SK-N-SH (cell line): ENCODE data around the gene SDK1. TPM values are rescaled to one million over a fixed set of nuclear protein-coding genes. Genes with fewer than 3 reads are reported as not detected.
A peak's percentile ranks its signal among the peaks of the same experiment; 100 is the strongest.

Experiments
- CTCF ChIA-PET: fragments of 300-600, 350-600 bp; formaldehyde crosslinking; extraction: SDS; loops from one replicate; lab custom pipeline; 2021; lab: Yijun Ruan, JAX
- POLR2A ChIA-PET: fragments of 350-600 bp; sonication (Branson Sonifier 250); formaldehyde crosslinking; extraction: SDS; loops from one replicate; lab custom pipeline; 2020; ENCODE audit warnings: antibody characterized with exemption, inconsistent platforms; lab: Yijun Ruan, JAX
- DNase-seq: peaks from one replicate; pipeline ENCODE4 v3.0.0; 2012
- H2AFZ ChIP-seq: fragments of 200-600 bp; sonication (generic); 2 replicates; pipeline ENCODE4 v1.8.1; 2016; ENCODE audit warnings: antibody characterized with exemption, mild to moderate bottlenecking, low read depth
- H3F3A ChIP-seq: fragments of 200-600 bp; sonication (generic); replicated peaks from 2 replicates; pipeline ENCODE3; 2016; ENCODE audit warnings: antibody characterized with exemption, mild to moderate bottlenecking; ENCODE audit not compliant: insufficient read depth
- H3K27ac ChIP-seq, 2 experiments: fragments of 200-500 bp in 1 of 2; fragments of 200-600 bp in 1 of 2; sonication (Bioruptor generic) in 1 of 2; sonication (generic), shearing (Covaris generic) in 1 of 2; 2 replicates each; pipeline versions ENCODE4 v1.5.1 to v1.6.1; 2014 to 2016; ENCODE audit warnings: low read depth in 2 of 2, inconsistent platforms in 1 of 2, low read length in 1 of 2, mild to moderate bottlenecking in 1 of 2, mixed read lengths in 1 of 2
- H3K27me3 ChIP-seq: fragments of 200-600 bp; sonication (generic), shearing (Covaris generic); 2 replicates; pipeline ENCODE4 v1.6.1; 2016; ENCODE audit warnings: mixed run types; ENCODE audit not compliant: insufficient read depth
- H3K36me3 ChIP-seq, 2 experiments: fragments of 200-500 bp in 1 of 2; fragments of 200-600 bp in 1 of 2; sonication (Bioruptor generic) in 1 of 2; sonication (generic) in 1 of 2; replicated peaks in 1 of 2; 2 replicates each; pipeline versions ENCODE3 to v1.5.1; 2014 to 2016; ENCODE audit warnings: low read length in 1 of 2, mild to moderate bottlenecking in 1 of 2; ENCODE audit not compliant: insufficient read depth in 2 of 2, control insufficient read depth in 1 of 2
- H3K4me1 ChIP-seq, 2 experiments: fragments of 200-500 bp in 1 of 2; fragments of 200-600 bp in 1 of 2; sonication (Bioruptor generic) in 1 of 2; sonication (generic), shearing (Covaris generic) in 1 of 2; 2 replicates each; pipeline versions ENCODE4 v1.5.1 to v1.6.1; 2014 to 2016; ENCODE audit warnings: low read depth in 1 of 2, low read length in 1 of 2, mixed run types in 1 of 2; ENCODE audit not compliant: insufficient read depth in 2 of 2, control insufficient read depth in 1 of 2
- H3K4me2 ChIP-seq: fragments of 200-600 bp; sonication (generic), shearing (Covaris generic); 2 replicates; pipeline ENCODE4 v1.6.1; 2017; ENCODE audit warnings: mixed run types
- H3K4me3 ChIP-seq, 2 experiments: fragments of 200-500 bp in 1 of 2; fragments of 200-600 bp in 1 of 2; sonication (Bioruptor generic) in 1 of 2; sonication (generic), shearing (Covaris generic) in 1 of 2; 2 replicates each; pipeline versions ENCODE4 v1.5.1 to v1.8.1; 2014 to 2016; ENCODE audit warnings: low read depth in 2 of 2, inconsistent platforms in 1 of 2, low read length in 1 of 2, mild to moderate bottlenecking in 1 of 2, mixed read lengths in 1 of 2, moderate library complexity in 1 of 2
- H3K79me2 ChIP-seq: fragments of 200-600 bp; sonication (generic); 2 replicates; pipeline ENCODE4 v1.8.1; 2017; ENCODE audit warnings: mild to moderate bottlenecking; ENCODE audit not compliant: insufficient read depth
- H3K9ac ChIP-seq: fragments of 200-600 bp; sonication (generic); 2 replicates; pipeline ENCODE4 v1.6.1; 2017; ENCODE audit warnings: mixed run types
- H3K9me2 ChIP-seq: fragments of 200-600 bp; sonication (generic); 2 replicates; pipeline ENCODE4 v1.6.1; 2017; ENCODE audit warnings: mixed run types
- H3K9me3 ChIP-seq: fragments of 200-600 bp; sonication (generic); 2 replicates; pipeline ENCODE4 v1.6.1; 2017; ENCODE audit warnings: mixed run types, mild to moderate bottlenecking, moderate library complexity
- H4K20me1 ChIP-seq: fragments of 200-600 bp; sonication (generic); 2 replicates; pipeline ENCODE4 v1.6.1; 2017; ENCODE audit warnings: mild to moderate bottlenecking, mixed run types; ENCODE audit not compliant: insufficient read depth
- CHD2 ChIP-seq: fragments of 150-350 bp; IDR thresholded peaks from 2 replicates; pipeline ENCODE4 v1.6.1; 2018; ENCODE audit warnings: low read length; ENCODE audit not compliant: partially characterized antibody
- ELF1 ChIP-seq: IDR thresholded peaks from 2 replicates; pipeline ENCODE4 v1.4.0; 2012
- EP300 ChIP-seq, 2 experiments: IDR thresholded peaks; 2 replicates each; pipeline versions ENCODE4 v1.4.0 to v1.6.1; 2012; ENCODE audit warnings: borderline replicate concordance in 1 of 2, low read depth in 1 of 2, low read length in 1 of 2
- EZH2phosphoT487 ChIP-seq: fragments of 200-600 bp; sonication (generic); IDR thresholded peaks from 2 replicates; pipeline ENCODE4 v1.6.1; 2017; ENCODE audit warnings: low read depth, mixed run types, mild to moderate bottlenecking, antibody characterized with exemption, moderate library complexity, borderline replicate concordance
- FOXJ3 ChIP-seq: sonication (generic); formaldehyde crosslinking; IDR thresholded peaks from 2 replicates; pipeline ENCODE4 v1.5.1; 2020; ENCODE audit warnings: mild to moderate bottlenecking, missing genetic modification reagents
- FOXM1 ChIP-seq: IDR thresholded peaks from 2 replicates; pipeline ENCODE4 v1.4.0; 2012; ENCODE audit warnings: low read depth, mild to moderate bottlenecking
- GATA2 ChIP-seq: sonication (generic); formaldehyde crosslinking; IDR thresholded peaks from 2 replicates; pipeline ENCODE4 v1.5.0; 2020; ENCODE audit warnings: mild to moderate bottlenecking, missing genetic modification reagents
- MEF2A ChIP-seq: IDR thresholded peaks from 2 replicates; pipeline ENCODE4 v1.4.0; 2012; ENCODE audit warnings: low read depth, borderline replicate concordance
- MXI1 ChIP-seq: IDR thresholded peaks from 2 replicates; pipeline ENCODE4 v1.6.1; 2012; ENCODE audit warnings: mild to moderate bottlenecking, low read depth, low read length, improper control_type of control experiment
- NFIC ChIP-seq: IDR thresholded peaks from 2 replicates; pipeline ENCODE4 v1.4.0; 2012; ENCODE audit warnings: borderline replicate concordance
- RAD21 ChIP-seq: IDR thresholded peaks from 2 replicates; pipeline ENCODE4 v1.6.1; 2012; ENCODE audit warnings: mild to moderate bottlenecking, low read length
- RCOR1 ChIP-seq: fragments of 150-350 bp; IDR thresholded peaks from 2 replicates; pipeline ENCODE4 v1.6.1; 2017; ENCODE audit warnings: antibody characterized with exemption, low read length
- SIN3A ChIP-seq: IDR thresholded peaks from 2 replicates; pipeline ENCODE4 v1.6.1; 2012; ENCODE audit warnings: low read depth, mild to moderate bottlenecking, low read length, moderate library complexity, borderline replicate concordance
- TAF1 ChIP-seq: IDR thresholded peaks from 2 replicates; pipeline ENCODE4 v1.6.1; 2012; ENCODE audit warnings: low read depth, mild to moderate bottlenecking, low read length, moderate library complexity, borderline replicate concordance
- TCF12 ChIP-seq: IDR thresholded peaks from 2 replicates; pipeline ENCODE4 v1.4.0; 2012
- TEAD4 ChIP-seq: IDR thresholded peaks from 2 replicates; pipeline ENCODE4 v1.4.0; 2012; ENCODE audit warnings: mild to moderate bottlenecking, borderline replicate concordance; ENCODE audit not compliant: insufficient read depth
- YY1 ChIP-seq: IDR thresholded peaks from 2 replicates; pipeline ENCODE4 v1.4.0; 2012; ENCODE audit warnings: low read depth, mild to moderate bottlenecking
- WGBS: methylation state at CpG from one replicate; pipeline ENCODE4 v1.1.6; 2017; ENCODE audit warnings: low lambda C conversion rate; 5-methylcytosine and 5-hydroxymethylcytosine counted together
- polyA plus RNA-seq, 3 experiments: library from polyadenylated mRNA; depleted of rRNA; stranded (reverse); fragments of >200 nt; gene quantifications; 2 replicates each; pipeline ENCODE4 v1.2.3, GENCODE V29; 2012

Gene SDK1
- polyA plus RNA-seq, 1 of the 3 experiments (the other 2 are of a cell fraction): 1.2 TPM

GRCh38 chr7:4006687-4007086 lies 705.6 kb downstream of the SDK1 start:
- POLR2A ChIA-PET: interaction anchor here (0.8 kb wide), 1 partner anchor 625 kb away, joined by 3 read pairs; no protein-coding TSS in a partner anchor
- H2AFZ ChIP-seq: no peak overlapping the region
- 36% methylated on average over 11 of the region's 11 CpGs for WGBS

GRCh38 chr7:4009211-4010060 lies 708.4 kb downstream of the SDK1 start:
- Histone ChIP-seq H3K79me2 (no peaks in the 10 kb centered on the region), H3K36me3 (no peaks in the 10 kb centered on the region), H3K27me3 (no peaks in the 10 kb centered on the region), H3F3A (no peaks in the 10 kb centered on the region), H3K9me3 (no peaks in the 10 kb centered on the region), H3K9ac (no peak overlapping the region), H2AFZ (no peak overlapping the region), H4K20me1 (no peaks in the 10 kb centered on the region), H3K9me2 (no peaks in the 10 kb centered on the region), H3K4me3 (no peak overlapping the region), H3K27ac (no peak overlapping the region), H3K4me2 (no peak overlapping the region), H3K4me1 (peaks cover 0 to 21% of the 10 kb centered on the region in 2 experiments; a peak in 2 of 4 replicates)
- no peak for TF ChIP-seq GATA2 (CRISPR knock-in tag)
- TF ChIP-seq FOXJ3 (CRISPR knock-in tag): no peak
- TF ChIP-seq TEAD4: no peak
- no peak for TF ChIP-seq SIN3A
- TF ChIP-seq MEF2A: no peak
- no peak for TF ChIP-seq YY1
- TF ChIP-seq ELF1: no peak
- ChIA-PET CTCF (interaction anchor here (1.1 to 2.2 kb wide), 5 partner anchors 9 to 131 kb away, joined by 3 to 11 read pairs (median 4); no protein-coding TSS in a partner anchor), POLR2A (no interaction called here)
- DNase-seq: no peak
- 70% methylated on average over 16 of the region's 16 CpGs for WGBS

More at GRCh38 chr7:4006687-4007086, 705.6 kb downstream of the SDK1 start:
- H3K4me2 ChIP-seq: no peak overlapping the region
- no peaks in the 10 kb centered on the region for H3K36me3 ChIP-seq
- CTCF ChIA-PET: interaction anchor here (0.8 to 2.1 kb wide), 5 partner anchors 15 to 138 kb away, joined by 3 to 11 read pairs (median 3); no protein-coding TSS in a partner anchor
- peak; percentile 89 for DNase-seq
- H3F3A ChIP-seq: no peaks in the 10 kb centered on the region
- TF ChIP-seq MXI1 (0 out of 2 replicates have a peak, but pooled peaks have one; percentile 32), FOXJ3 (CRISPR knock-in tag) (peak; percentile 97), RAD21 (peak; percentile 36), FOXM1 (no peak), NFIC (no peak), CHD2 (peak; percentile 81), EZH2phosphoT487 (no peak), TCF12 (0 out of 2 replicates have a peak, but pooled peaks have one; percentile 10), RCOR1 (peak; percentile 99), TAF1 (no peak), GATA2 (CRISPR knock-in tag) (peak; percentile 50; the same call in 1 of the 2 replicates), EP300 (IDR thresholded peaks at IDR 0.05; ENCODE audit: borderline replicate concordance in 1 of 2, low read depth in 1 of 2, low read length in 1 of 2) (peak in 1 of 2 experiments; percentile 86; a peak in 2 of 4 replicates)
- H3K79me2 ChIP-seq: no peaks in the 10 kb centered on the region
- H3K9ac ChIP-seq: no peak overlapping the region
- no peaks in the 10 kb centered on the region for H3K9me3 ChIP-seq
- H4K20me1 ChIP-seq: no peaks in the 10 kb centered on the region
- no peaks in the 10 kb centered on the region for H3K27me3 ChIP-seq
- no peak overlapping the region for H3K4me3 ChIP-seq
- H3K9me2 ChIP-seq: no peaks in the 10 kb centered on the region
- H3K4me1 ChIP-seq: peaks cover 0 to 11% of the 10 kb centered on the region in 2 experiments; a peak in 2 of 4 replicates
- H3K27ac ChIP-seq: peak overlapping the region in 1 of 2 experiments; percentile 24; a peak in 2 of 4 replicates
